Epithelial cell of esophagus (primary cell): Measurements from ENCODE around the gene CD200R1L.

ENCODE experiments used
- DNase-seq: peaks from one replicate; pipeline ENCODE4 v3.0.0; 2010; ENCODE audit warnings: low read depth
- H3K4me3 ChIP-seq: 2 replicates; pipeline ENCODE4 v1.5.1; 2011; ENCODE audit warnings: mild to moderate bottlenecking, low read length, control low read depth
- CTCF ChIP-seq: IDR thresholded peaks from 2 replicates; pipeline ENCODE4 v1.5.1; 2011; ENCODE audit warnings: low read depth, mild to moderate bottlenecking, low read length, control low read depth, inconsistent platforms; ENCODE audit not compliant: insufficient read depth; ENCODE audit errors: missing control alignments

The CD200R1L gene

GRCh38 chr3:112785321-112786001 is 61.2 kb downstream of the CD200R1L start:
- DNase-seq = no peak
- no peak for TF ChIP-seq CTCF

GRCh38 chr3:112782491-112782890 is 64.2 kb downstream of the CD200R1L start:
- H3K4me3 ChIP-seq = no peak overlapping the region
- DNase-seq = no peak
- no peak for TF ChIP-seq CTCF

More at GRCh38 chr3:112785321-112786001, 61.2 kb downstream of the CD200R1L start:
- H3K4me3 ChIP-seq = no peak overlapping the region

- no peak overlapping the region for H3K4me3 ChIP-seq
- DNase-seq = peak; percentile 44
- no peak for TF ChIP-seq CTCF
These were observed 65.1 kb downstream of the CD200R1L start for GRCh38 chr3:112781599-112781998.

GRCh38 chr3:112779558-112780480 is 66.8 kb downstream of the CD200R1L start:
- no peak overlapping the region for H3K4me3 ChIP-seq
- TF ChIP-seq CTCF = no peak
- DNase-seq = peak; percentile 58

- no peak for DNase-seq
- no peak overlapping the region for H3K4me3 ChIP-seq
- no peak for TF ChIP-seq CTCF
These were observed 67.7 kb downstream of the CD200R1L start for GRCh38 chr3:112779011-112779410.

- DNase-seq = peak; percentile 87
- H3K4me3 ChIP-seq = no peak overlapping the region
- TF ChIP-seq CTCF = no peak
These were observed 68.2 kb downstream of the CD200R1L start for GRCh38 chr3:112778353-112778948.
